Muscle of back (tissue), 11 donors: ENCODE data around the gene HLCS. TPM values are rescaled to one million over a fixed set of nuclear protein-coding genes. Genes with fewer than 3 reads are reported as not detected.

Experiments
- DNase-seq, 3 donors: peaks; one replicate each; pipeline versions ENCODE4 v3.0.0 to v3.0.0-alpha.2; 2013
- polyA plus RNA-seq, 10 donors: library from polyadenylated mRNA; unstranded; fragments of 120-200 nt; gene quantifications; one replicate each; pipeline ENCODE4 v1.2.1, GENCODE V29; 2013; ENCODE audit not compliant: insufficient read length in 10 of 10

HLCS gene
- polyA plus RNA-seq, 10 donors = 8.5 to 14.0 (median 10.6) TPM

DNA sequence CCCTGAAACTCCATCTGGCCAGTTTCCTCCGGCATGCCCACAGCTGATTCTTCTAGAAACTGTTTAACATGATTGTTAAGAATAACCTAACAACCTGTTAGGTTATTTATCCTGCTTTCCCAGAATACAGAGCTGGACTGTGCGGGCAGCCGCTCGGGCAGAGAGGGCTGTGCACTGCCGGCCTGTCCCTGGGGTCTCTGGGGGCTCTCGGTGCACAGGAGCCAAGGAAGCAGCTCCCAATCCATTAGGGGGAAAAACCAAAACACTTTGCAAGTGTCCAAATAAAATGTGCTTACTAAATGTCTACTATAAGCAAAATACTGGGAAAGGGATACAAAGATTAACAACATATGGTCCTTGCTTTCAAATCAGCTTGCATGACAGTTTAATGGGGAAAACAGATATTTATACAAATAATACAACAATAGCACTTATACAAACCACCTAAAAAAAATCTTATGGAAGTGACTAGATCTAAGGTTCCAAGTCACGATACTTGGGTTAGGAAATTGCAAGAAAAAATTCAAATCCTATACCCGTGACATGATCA is 50.7 kb downstream of the HLCS start:
- DNase-seq = no peak

DNA sequence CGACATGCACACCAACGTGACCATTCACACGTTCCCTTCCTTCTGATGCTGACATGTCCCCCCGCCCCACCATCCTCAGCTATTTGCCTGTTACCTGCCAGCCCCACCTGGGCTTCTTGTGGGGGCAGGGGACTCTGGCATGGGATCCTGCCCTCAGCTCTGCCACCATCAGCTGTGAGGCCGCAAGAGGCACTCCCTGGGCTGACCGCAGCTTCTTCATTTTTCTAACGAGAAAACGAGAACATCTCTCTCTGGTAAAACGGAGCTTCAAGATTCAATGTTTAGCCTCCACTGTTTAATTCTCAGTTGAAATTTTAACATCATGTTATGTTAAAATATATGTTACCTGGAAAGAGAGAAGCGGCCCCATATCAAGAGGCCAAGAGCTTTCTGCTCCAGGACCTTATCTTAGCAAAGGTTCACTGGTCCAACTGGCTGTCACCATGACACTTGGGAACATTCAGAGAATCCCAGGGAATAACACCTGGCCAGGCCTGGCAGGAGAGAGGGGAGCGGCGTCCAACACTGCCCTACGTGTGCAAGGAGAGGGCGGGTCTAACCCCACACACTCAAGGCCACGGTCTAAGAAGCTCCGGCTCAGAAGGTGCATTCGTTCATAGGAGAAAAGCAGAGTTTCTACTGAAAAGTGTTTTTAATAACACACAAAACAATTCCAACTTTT is 51.3 kb downstream of the HLCS start:
- no peak for DNase-seq

DNA sequence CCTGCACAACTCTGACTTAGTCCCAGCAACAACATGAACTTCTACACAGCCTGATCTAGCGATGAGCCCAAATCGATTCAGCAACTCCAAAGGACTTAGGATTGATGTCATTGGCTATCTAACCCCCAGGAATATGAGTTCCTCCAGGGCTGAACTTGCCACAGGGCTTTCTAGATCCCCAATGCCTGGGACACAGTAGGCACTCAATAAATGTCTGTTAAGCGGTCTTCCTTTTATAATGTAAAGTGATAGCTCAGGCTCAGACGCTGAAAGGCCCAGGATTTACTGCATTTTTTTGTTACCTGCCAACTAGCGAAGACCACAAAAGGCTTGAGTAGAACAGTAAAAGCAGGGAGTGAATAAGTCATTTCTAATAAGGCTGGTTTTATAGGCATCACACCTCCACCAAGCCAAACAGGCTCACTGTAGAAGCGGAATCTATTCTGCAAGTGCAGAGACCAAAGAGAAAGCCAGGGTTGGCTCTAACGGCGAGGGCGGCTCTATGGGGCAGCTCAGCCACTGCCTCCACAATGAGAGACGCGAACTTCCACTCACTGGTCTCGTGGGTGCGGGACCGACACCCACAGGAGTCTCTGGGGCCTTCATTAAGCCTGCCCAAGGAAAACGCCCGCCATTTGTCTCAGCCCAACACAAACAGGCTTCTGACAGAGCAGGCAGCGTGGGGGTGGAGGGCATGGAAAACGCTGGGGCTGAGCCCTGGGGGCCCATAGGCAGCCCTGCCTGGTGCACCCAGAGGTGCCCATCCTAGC is 52.0 kb downstream of the HLCS start:
- no peak for DNase-seq

GRCh38 chr21:36913247-36914169 is 53.0 kb downstream of the HLCS start:
- DNase-seq = no peak

DNA sequence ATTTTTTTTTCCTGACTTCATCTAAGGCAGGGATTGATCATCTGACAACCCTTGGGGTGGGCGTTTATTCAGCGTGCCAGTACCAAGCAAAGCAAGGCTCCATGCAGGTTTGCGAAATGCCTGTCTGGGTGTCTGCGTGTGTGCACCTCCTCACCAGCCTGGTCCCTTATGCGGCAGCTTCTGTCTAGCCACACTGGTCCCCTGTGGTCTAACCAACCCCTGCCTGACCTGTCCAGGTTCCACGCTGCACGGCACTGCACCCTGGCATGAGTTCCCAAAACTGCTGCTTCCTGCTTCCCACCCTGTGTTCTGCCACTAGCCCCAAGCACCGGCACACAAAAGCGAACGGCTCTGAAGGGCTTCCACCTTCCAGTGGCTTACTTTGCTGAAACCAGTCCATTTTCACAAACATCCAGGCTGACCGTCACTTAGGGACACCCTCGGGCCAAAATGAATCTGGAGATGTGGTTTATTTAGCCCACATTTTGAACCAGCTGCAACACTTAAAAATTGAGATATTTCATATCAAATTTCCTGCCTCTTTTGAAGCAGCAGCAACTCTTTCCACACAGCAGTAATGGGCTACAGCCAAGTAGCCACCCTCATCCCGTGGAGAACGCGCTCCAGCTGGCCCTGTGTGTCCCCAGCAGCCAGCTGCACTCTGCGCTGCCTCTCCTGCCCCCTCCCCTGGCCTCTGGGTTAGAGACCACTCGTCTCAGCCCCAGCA is 55.7 kb downstream of the HLCS start:
- DNase-seq = peak in 2 of 3 donors; percentile 44 to 79

- DNase-seq = peak in 1 of 3 donors; percentile 94
Observed at GRCh38 chr21:36909901-36910561, 56.4 kb downstream of the HLCS start.

GRCh38 chr21:36909423-36909822 is 57.0 kb downstream of the HLCS start:
- DNase-seq = no peak

DNA sequence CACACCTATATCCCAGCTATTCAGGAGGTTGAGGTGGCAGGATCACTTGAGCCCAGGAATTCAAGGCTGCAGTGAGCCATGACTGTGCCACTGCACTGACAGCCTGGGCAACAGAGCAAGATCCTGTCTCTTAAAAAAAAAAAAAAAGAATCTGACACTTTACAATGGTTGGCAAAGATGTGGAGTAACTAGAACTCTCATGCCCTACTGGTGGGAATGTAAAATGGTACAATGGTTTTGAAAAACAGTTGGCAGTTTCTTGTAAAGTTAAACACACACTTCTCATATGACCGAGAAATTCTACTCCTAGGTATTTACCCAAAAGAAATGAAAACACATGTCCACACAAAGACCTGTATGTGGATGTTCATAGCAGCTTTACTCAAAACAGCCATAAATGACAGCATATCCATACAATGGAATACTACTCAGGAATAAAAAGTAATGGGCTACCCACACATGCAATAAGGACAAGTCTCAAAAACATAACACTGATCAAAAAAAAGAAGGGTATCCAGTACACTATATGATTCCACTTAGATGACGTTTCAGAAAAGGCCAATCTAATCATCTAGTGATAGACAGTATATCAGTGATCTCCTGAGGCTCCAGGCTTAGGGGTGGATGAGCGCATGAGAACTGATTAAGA is 58.1 kb downstream of the HLCS start:
- no peak for DNase-seq

- DNase-seq = no peak
Observed at GRCh38 chr21:36904093-36904666, 62.3 kb downstream of the HLCS start.

DNA sequence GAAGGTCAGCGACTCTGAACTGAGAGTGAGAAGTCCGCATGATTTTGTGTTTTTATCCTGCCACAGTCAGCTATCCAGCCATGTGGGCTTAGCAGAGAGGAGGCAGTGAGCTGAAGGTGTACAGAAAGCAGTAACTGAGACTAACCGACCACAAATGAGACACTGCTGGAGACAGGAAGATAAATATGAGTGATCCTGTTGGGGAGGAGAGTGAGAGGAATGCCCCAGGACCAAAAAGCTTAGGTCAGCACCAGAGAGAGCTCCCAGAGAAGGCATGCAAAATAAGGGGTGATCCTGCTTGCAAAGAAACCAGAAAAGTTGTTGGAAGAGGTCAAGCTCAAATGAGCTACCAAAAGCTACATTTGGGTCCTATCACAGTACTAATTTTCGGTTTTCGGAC is 63.7 kb downstream of the HLCS start:
- DNase-seq = no peak

- no peak for DNase-seq
Observed at GRCh38 chr21:36902331-36902730, 64.1 kb downstream of the HLCS start.

GRCh38 chr21:36901575-36901974 is 64.9 kb downstream of the HLCS start:
- DNase-seq = no peak

GRCh38 chr21:36893581-36893980 is 72.9 kb downstream of the HLCS start:
- DNase-seq = no peak

- DNase-seq = no peak
Observed at GRCh38 chr21:36892201-36892600, 74.3 kb downstream of the HLCS start.

DNA sequence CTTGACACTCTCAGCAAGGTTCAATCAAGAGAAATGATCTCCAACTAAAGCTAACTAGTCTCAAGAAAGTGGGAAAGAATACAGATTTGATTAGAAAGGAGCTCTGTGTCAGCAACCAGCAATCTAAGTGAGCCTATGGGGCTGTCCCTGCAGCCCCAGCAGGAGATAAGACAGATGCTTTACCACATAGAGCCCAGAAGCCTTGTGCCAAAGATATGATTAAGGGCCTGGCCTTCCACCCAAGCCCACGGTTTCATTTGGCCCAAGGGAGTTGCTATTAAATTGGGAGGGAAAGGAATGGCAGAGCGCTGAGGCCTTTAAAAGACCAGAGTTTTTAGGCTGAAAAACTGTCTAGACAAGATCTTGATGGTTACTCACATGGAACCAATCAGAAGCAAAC is 74.8 kb downstream of the HLCS start:
- DNase-seq = no peak

DNA sequence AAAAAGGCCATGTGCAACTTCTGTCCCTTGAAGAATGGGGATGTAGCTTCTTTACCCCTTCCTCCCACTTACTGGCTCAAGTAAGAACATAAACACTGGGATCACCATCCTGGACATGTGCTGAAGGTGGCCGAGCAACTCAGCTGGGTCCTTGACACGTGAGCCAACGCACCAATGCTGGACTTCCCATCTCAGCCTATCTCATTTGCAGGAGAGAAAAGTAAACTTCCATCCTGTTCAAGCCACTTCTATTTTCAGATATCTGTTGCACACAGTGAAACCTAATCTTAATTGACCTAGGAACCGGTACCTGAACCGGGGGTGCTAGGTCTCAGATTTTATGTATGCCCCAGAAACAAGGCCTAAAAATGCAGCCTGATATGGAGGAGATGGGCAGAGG is 75.3 kb downstream of the HLCS start:
- no peak for DNase-seq

GRCh38 chr21:36890086-36890485 is 76.4 kb downstream of the HLCS start:
- DNase-seq = no peak

DNA sequence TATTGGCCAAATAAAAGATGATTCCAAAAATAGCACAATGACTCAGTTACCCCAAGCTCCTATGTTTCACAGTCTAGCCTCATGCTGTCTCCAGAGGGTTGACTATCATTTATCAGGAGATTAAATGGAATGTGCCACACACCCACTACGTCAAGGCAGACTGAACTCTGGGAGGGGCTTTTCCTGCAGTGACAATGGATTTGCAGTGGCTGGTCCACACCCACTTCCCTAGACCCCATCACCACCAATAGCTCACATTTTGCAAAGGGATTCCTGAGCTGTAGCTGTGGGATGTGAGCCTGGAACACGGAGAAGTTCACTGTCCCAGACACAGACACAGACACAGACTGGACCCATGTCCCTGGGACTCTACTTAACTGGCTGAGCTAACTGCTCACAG is 77.1 kb downstream of the HLCS start:
- peak in 1 of 3 donors; percentile 56 for DNase-seq

- no peak for DNase-seq
Observed at GRCh38 chr21:36888466-36888865, 78.0 kb downstream of the HLCS start.

GRCh38 chr21:36887963-36888362 is 78.5 kb downstream of the HLCS start:
- peak in 1 of 3 donors; percentile 28 for DNase-seq
